IMR-90 (cell line): Measurements from ENCODE around the gene FXYD3. TPM values are rescaled to one million over a fixed set of nuclear protein-coding genes. Genes with fewer than 3 reads are reported as not detected.

ENCODE experiments used
- ATAC-seq: fragments of 200-7000 bp; cut with Tn5 transposase; 2 replicates; pipeline ENCODE4 v1.9.1; 2020; ENCODE audit warnings: low read depth, mild to moderate bottlenecking, moderate library complexity
- BruUV-seq: library from RNA; stranded (reverse); fragments of 400-500 nt; replicated peaks from 2 replicates; lab custom pipeline; 2021; lab: Mats Ljungman, UMichigan
- CTCF ChIA-PET: fragments of 300-600 bp; formaldehyde crosslinking; extraction: SDS; loops from one replicate; lab custom pipeline; 2021; ENCODE audit warnings: antibody characterized with exemption; lab: Yijun Ruan, JAX
- POLR2A ChIA-PET: fragments of 300-600 bp; sonication (Branson Sonifier 250); formaldehyde crosslinking; loops from one replicate; lab custom pipeline; 2022; ENCODE audit warnings: antibody characterized with exemption; ENCODE audit not compliant: unreplicated experiment; lab: Charles Lee
- DNase-seq: peaks from one replicate; pipeline ENCODE4 v3.0.0; 2013
- H2AFZ ChIP-seq: replicated peaks from 2 replicates; pipeline ENCODE3; 2013; ENCODE audit warnings: low read length, mild to moderate bottlenecking; ENCODE audit not compliant: poor library complexity
- H2AK5ac ChIP-seq: 2 replicates; pipeline ENCODE4 v1.6.1; 2013; ENCODE audit warnings: low read depth, low read length, inconsistent platforms
- H2AK9ac ChIP-seq: replicated peaks from 2 replicates; pipeline ENCODE3; 2013; ENCODE audit warnings: mild to moderate bottlenecking, low read depth, low read length, moderate library complexity; ENCODE audit not compliant: poor library complexity
- H2BK120ac ChIP-seq: 2 replicates; pipeline ENCODE4 v1.6.1; 2013; ENCODE audit warnings: low read depth, low read length, inconsistent platforms
- H2BK15ac ChIP-seq: 3 replicates; pipeline ENCODE4 v1.6.1; 2013; ENCODE audit warnings: low read depth, low read length, inconsistent platforms
- H2BK20ac ChIP-seq: 2 replicates; pipeline ENCODE4 v1.6.1; 2013; ENCODE audit warnings: low read depth, mild to moderate bottlenecking, inconsistent platforms, low read length, moderate library complexity
- H2BK5ac ChIP-seq: 2 replicates; pipeline ENCODE4 v1.6.1; 2013; ENCODE audit warnings: mild to moderate bottlenecking, low read depth, low read length, inconsistent platforms; ENCODE audit not compliant: poor library complexity, severe bottlenecking
- H3K14ac ChIP-seq: replicated peaks from 2 replicates; pipeline ENCODE4 v1.6.1; 2013; ENCODE audit warnings: low read depth, low read length, inconsistent platforms
- H3K18ac ChIP-seq: 2 replicates; pipeline ENCODE4 v1.6.1; 2013; ENCODE audit warnings: low read depth, low read length, control low read depth
- H3K23ac ChIP-seq: 2 replicates; pipeline ENCODE4 v1.6.1; 2013; ENCODE audit warnings: low read depth, low read length, inconsistent platforms
- H3K27ac ChIP-seq: 2 replicates; pipeline ENCODE4 v1.5.1; 2013; ENCODE audit warnings: mild to moderate bottlenecking, control low read depth, low read length; ENCODE audit not compliant: insufficient read depth
- H3K27me3 ChIP-seq: 2 replicates; pipeline ENCODE4 v1.6.1; 2013; ENCODE audit warnings: low read length; ENCODE audit not compliant: control insufficient read depth, insufficient read depth
- H3K36me3 ChIP-seq: 2 replicates; pipeline ENCODE4 v1.6.1; 2013; ENCODE audit warnings: low read length, mixed read lengths; ENCODE audit not compliant: control insufficient read depth, insufficient read depth
- H3K4ac ChIP-seq: 2 replicates; pipeline ENCODE4 v1.6.1; 2013; ENCODE audit warnings: low read depth, low read length, inconsistent platforms
- H3K4me1 ChIP-seq: 2 replicates; pipeline ENCODE4 v1.6.1; 2013; ENCODE audit warnings: low read length, mixed read lengths; ENCODE audit not compliant: control insufficient read depth, insufficient read depth
- H3K4me2 ChIP-seq: 2 replicates; pipeline ENCODE4 v1.6.1; 2013; ENCODE audit warnings: low read depth, mild to moderate bottlenecking, control low read depth, low read length, moderate library complexity
- H3K4me3 ChIP-seq: 2 replicates; pipeline ENCODE4 v1.5.1; 2013; ENCODE audit warnings: low read depth, mild to moderate bottlenecking, control low read depth, low read length, moderate library complexity; ENCODE audit not compliant: insufficient read depth
- H3K56ac ChIP-seq: 2 replicates; pipeline ENCODE4 v1.6.1; 2013; ENCODE audit warnings: low read length, inconsistent platforms; ENCODE audit not compliant: insufficient read depth; ENCODE audit errors: extremely low read depth
- H3K79me1 ChIP-seq, 2 experiments: 2 replicates each; pipeline ENCODE4 v1.6.1; 2013; ENCODE audit warnings: low read length in 2 of 2, inconsistent platforms in 1 of 2, low read depth in 1 of 2
- H3K9ac ChIP-seq: 2 replicates; pipeline ENCODE4 v1.6.1; 2013; ENCODE audit warnings: low read depth, low read length, control low read depth
- H3K9me1 ChIP-seq: 2 replicates; pipeline ENCODE4 v1.6.1; 2013; ENCODE audit warnings: low read length, inconsistent platforms; ENCODE audit not compliant: insufficient read depth
- H3K9me3 ChIP-seq: 2 replicates; pipeline ENCODE4 v1.6.1; 2013; ENCODE audit warnings: low read length; ENCODE audit not compliant: control insufficient read depth, insufficient read depth
- H4K20me1 ChIP-seq: 2 replicates; pipeline ENCODE4 v1.6.1; 2013; ENCODE audit warnings: low read length, inconsistent platforms; ENCODE audit not compliant: insufficient read depth
- H4K5ac ChIP-seq: 2 replicates; pipeline ENCODE4 v1.6.1; 2013; ENCODE audit warnings: mild to moderate bottlenecking, low read depth, low read length, control low read depth
- H4K8ac ChIP-seq, 2 experiments: 2 replicates each; pipeline ENCODE4 v1.6.1; 2013; ENCODE audit warnings: low read depth in 2 of 2, low read length in 2 of 2, control low read depth in 1 of 2, inconsistent platforms in 1 of 2
- H4K91ac ChIP-seq: 2 replicates; pipeline ENCODE4 v1.6.1; 2013; ENCODE audit warnings: low read depth, low read length, inconsistent platforms; ENCODE audit not compliant: insufficient read depth
- FOS ChIP-seq: fragments of 150-350 bp; IDR thresholded peaks from 2 replicates; pipeline ENCODE4 v1.6.1; 2016; ENCODE audit warnings: low read depth, low read length
- MAFK ChIP-seq: IDR thresholded peaks from 2 replicates; pipeline ENCODE4 v1.6.1; 2012; ENCODE audit warnings: low read depth, low read length, improper control_type of control experiment
- MXI1 ChIP-seq: IDR thresholded peaks from 2 replicates; pipeline ENCODE4 v1.6.1; 2012; ENCODE audit warnings: low read depth, mild to moderate bottlenecking, low read length, moderate library complexity, borderline replicate concordance
- NFE2L2 ChIP-seq: fragments of 150-350 bp; IDR thresholded peaks from 2 replicates; pipeline ENCODE4 v1.6.1; 2016; ENCODE audit warnings: low read depth, mild to moderate bottlenecking, low read length
- RAD21 ChIP-seq: IDR thresholded peaks from 2 replicates; pipeline ENCODE4 v1.6.1; 2012; ENCODE audit warnings: low read length, improper control_type of control experiment
- RCOR1 ChIP-seq: IDR thresholded peaks from 2 replicates; pipeline ENCODE4 v1.6.1; 2012; ENCODE audit warnings: mild to moderate bottlenecking, low read length, improper control_type of control experiment; ENCODE audit not compliant: insufficient replicate concordance
- RFX5 ChIP-seq: IDR thresholded peaks from 2 replicates; pipeline ENCODE4 v1.8.0; 2012; ENCODE audit warnings: low read depth, mild to moderate bottlenecking, low read length, moderate library complexity
- WGBS, 2 experiments: methylation state at CpG; one replicate each; pipeline versions ENCODE4 v1.1.5 to v1.1.7; 2013; ENCODE audit warnings: missing lambda C conversion rate in 2 of 2; ENCODE audit not compliant: insufficient read length in 1 of 2; ENCODE audit errors: extremely low coverage in 2 of 2; 5-methylcytosine and 5-hydroxymethylcytosine counted together
- dilution Hi-C: fragments of 300-500 bp; cut with HindIII; formaldehyde crosslinking; loops from one replicate; pipeline ENCODE4 v1.14.3; 2018; ENCODE audit warnings: low sequenced_read_pairs; ENCODE audit not compliant: unreplicated experiment
- in situ Hi-C: fragments of 300-500 bp; cut with MboI; formaldehyde crosslinking; loops from 3 replicates; pipeline ENCODE4 v1.14.3; 2019; ENCODE audit warnings: low sequenced_read_pairs, inconsistent platforms, mixed read lengths
- intact Hi-C: fragments of 100-400 bp; cut with micrococcal nuclease; formaldehyde crosslinking; loops from 2 replicates; pipeline ENCODE4 v1.10.0; 2022
- polyA plus RNA-seq, 3 experiments: library from polyadenylated mRNA; depleted of rRNA; stranded (reverse); fragments of >200 nt; gene quantifications; 2 replicates each; pipeline ENCODE4 v1.2.3, GENCODE V29; 2012; ENCODE audit warnings: low replicate concordance in 1 of 3
- total RNA-seq: library from RNA; depleted of rRNA; stranded (reverse); fragments of >200 nt; gene quantifications from 2 replicates; pipeline ENCODE4 v1.2.3, GENCODE V29; 2012
- TF ChIP-seq, protein P1 (sequence below): fragments of 150-350 bp; IDR thresholded peaks from 2 replicates; pipeline ENCODE4 v1.6.1; 2016; ENCODE audit warnings: low read depth, mild to moderate bottlenecking, low read length, moderate library complexity, borderline replicate concordance
- TF ChIP-seq, protein P2 (sequence below): fragments of 150-350 bp; IDR thresholded peaks from 2 replicates; pipeline ENCODE4 v1.6.1; 2017; ENCODE audit warnings: mild to moderate bottlenecking, antibody characterized with exemption, low read length, low read depth

FXYD3 gene
- total and polyA plus RNA-seq, 2 of the 4 experiments (the other 2 are of a cell fraction), result not detected

DNA sequence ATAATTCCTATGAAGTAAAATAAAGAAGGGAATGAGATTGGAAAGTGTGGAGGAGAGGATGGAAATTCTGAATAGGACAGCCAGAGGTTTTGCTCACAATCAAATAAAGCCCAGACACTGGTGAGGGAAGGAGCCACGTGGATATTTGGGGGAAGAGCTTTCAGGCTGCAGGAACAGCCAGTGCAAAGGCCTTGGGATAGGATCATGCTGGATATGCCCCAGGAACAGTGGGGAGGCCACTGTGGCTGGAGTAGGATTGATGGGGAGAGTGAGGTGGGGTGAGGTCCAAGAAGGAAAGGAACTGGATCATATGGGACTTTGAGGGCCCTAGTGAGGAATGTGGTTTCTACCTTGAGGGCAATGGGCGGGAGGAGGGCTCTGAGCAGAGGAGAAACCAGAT is 34.8 kb downstream of the FXYD3 start:
- no peak overlapping the region for H4K91ac ChIP-seq
- no peak overlapping the region for H2AK9ac ChIP-seq
- TF ChIP-seq, protein P1, sequence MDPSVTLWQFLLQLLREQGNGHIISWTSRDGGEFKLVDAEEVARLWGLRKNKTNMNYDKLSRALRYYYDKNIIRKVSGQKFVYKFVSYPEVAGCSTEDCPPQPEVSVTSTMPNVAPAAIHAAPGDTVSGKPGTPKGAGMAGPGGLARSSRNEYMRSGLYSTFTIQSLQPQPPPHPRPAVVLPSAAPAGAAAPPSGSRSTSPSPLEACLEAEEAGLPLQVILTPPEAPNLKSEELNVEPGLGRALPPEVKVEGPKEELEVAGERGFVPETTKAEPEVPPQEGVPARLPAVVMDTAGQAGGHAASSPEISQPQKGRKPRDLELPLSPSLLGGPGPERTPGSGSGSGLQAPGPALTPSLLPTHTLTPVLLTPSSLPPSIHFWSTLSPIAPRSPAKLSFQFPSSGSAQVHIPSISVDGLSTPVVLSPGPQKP, result no peak
- TF ChIP-seq RCOR1 (no peak), RAD21 (no peak), FOS (no peak), MAFK (no peak), NFE2L2 (no peak), MXI1 (no peak), RFX5 (no peak)
- TF ChIP-seq, protein P2, sequence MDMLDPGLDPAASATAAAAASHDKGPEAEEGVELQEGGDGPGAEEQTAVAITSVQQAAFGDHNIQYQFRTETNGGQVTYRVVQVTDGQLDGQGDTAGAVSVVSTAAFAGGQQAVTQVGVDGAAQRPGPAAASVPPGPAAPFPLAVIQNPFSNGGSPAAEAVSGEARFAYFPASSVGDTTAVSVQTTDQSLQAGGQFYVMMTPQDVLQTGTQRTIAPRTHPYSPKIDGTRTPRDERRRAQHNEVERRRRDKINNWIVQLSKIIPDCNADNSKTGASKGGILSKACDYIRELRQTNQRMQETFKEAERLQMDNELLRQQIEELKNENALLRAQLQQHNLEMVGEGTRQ, result no peak
- H4K20me1 ChIP-seq, result no peaks in the 10 kb centered on the region
- peaks cover under 1% of the 10 kb centered on the region; the same call in 1 of the 2 replicates for H3K27me3 ChIP-seq
- dilution Hi-C loops, result no loop called here
- no peak overlapping the region; the same call in 1 of the 2 replicates for H2AK5ac ChIP-seq
- no peak overlapping the region for H3K9ac ChIP-seq
- no peak overlapping the region for H4K8ac ChIP-seq
- H3K18ac ChIP-seq, result no peak overlapping the region
- no peaks in the 10 kb centered on the region for H3K9me3 ChIP-seq
- no peak overlapping the region for H4K5ac ChIP-seq
- no TSS peak for BruUV-seq
- H2AFZ ChIP-seq, result no peak overlapping the region
- no peak overlapping the region for H2BK120ac ChIP-seq
- H3K56ac ChIP-seq, result no peak overlapping the region
- no peak for DNase-seq
- H3K27ac ChIP-seq, result no peak overlapping the region
- H3K4me3 ChIP-seq, result no peak overlapping the region
- ChIA-PET POLR2A (no interaction called here), CTCF (interaction anchor here (1.0 kb wide), 1 partner anchor 9 kb away, joined by 3 read pairs; no protein-coding TSS in a partner anchor)
- no peak overlapping the region for H3K14ac ChIP-seq
- no peak overlapping the region for H2BK20ac ChIP-seq
- in situ Hi-C loops, result no loop called here
- H3K23ac ChIP-seq, result no peak overlapping the region
- H3K4ac ChIP-seq, result no peak overlapping the region
- H3K4me2 ChIP-seq, result no peak overlapping the region
- H3K4me1 ChIP-seq, result peaks cover 5% of the 10 kb centered on the region
- WGBS, 2 experiments, result 86% methylated on average over 1 of the region's 2 CpGs; no CpG with 5 or more reads in 1 of the 2 experiments
- intact Hi-C loops, result no loop called here
- H3K36me3 ChIP-seq, result no peaks in the 10 kb centered on the region
- peaks cover 3% of the 10 kb centered on the region; the same call in 1 of the 2 replicates for H3K9me1 ChIP-seq
- ATAC-seq, result no peak
- no peak overlapping the region for H2BK5ac ChIP-seq
- peaks cover 2 to 15% of the 10 kb centered on the region in 2 experiments; a peak in 2 of 4 replicates for H3K79me1 ChIP-seq
- H2BK15ac ChIP-seq, result no peak overlapping the region
